ENCODE data around the gene GNB1.

DNA sequence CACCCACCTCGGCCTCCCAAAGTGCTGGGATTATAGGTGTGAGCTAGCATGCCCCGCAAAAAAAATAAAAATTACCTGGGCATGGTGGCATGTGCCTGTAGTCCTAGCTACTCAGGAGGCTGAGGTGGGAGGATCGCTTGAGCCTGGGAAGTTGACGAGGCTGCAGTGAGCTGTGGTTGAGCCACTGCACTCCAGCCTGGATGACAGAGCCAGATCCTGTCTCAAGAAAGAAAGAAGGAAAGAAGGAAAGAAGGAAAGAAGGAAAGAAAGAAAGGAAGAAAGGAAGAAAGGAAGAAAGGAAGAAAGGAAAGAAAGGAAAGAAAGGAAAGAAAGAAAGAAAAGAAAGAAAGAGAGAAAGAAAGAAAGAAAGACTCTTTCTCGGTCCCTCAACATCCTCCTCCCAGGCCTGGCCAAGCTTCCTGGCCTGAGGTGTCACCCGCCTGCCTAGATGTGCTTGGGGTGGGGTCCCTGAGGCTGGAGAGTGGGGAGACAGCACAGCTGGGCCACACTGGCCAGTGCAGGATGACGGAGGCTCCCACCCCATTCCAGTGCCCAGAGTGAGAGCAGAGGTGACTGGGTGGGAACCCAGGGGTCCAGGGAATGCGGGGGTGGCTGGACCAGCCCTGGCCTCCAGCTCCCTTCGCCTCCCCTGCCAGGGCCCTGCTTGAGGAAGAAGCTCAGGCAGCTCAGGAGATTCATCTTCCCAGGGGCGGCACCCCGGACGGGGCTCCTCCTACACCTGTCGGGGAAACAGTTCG lies 10.2 kb upstream of the GNB1 start:
- no peak for TF ChIP-seq GABPA (IDR thresholded peaks at IDR 0.05; ENCODE audit: low read depth)
- no peak for TF ChIP-seq JUND (IDR thresholded peaks at IDR 0.05)
- TF ChIP-seq, protein P1, sequence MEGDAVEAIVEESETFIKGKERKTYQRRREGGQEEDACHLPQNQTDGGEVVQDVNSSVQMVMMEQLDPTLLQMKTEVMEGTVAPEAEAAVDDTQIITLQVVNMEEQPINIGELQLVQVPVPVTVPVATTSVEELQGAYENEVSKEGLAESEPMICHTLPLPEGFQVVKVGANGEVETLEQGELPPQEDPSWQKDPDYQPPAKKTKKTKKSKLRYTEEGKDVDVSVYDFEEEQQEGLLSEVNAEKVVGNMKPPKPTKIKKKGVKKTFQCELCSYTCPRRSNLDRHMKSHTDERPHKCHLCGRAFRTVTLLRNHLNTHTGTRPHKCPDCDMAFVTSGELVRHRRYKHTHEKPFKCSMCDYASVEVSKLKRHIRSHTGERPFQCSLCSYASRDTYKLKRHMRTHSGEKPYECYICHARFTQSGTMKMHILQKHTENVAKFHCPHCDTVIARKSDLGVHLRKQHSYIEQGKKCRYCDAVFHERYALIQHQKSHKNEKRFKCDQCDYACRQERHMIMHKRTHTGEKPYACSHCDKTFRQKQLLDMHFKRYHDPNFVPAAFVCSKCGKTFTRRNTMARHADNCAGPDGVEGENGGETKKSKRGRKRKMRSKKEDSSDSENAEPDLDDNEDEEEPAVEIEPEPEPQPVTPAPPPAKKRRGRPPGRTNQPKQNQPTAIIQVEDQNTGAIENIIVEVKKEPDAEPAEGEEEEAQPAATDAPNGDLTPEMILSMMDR (IDR thresholded peaks at IDR 0.05) = no peak
- TF ChIP-seq TCF12 (IDR thresholded peaks at IDR 0.05) = no peak
- TF ChIP-seq POLR2AphosphoS5 (IDR thresholded peaks at IDR 0.05; ENCODE audit: low read depth, low read length) = no peak
- TF ChIP-seq RFX5 (IDR thresholded peaks at IDR 0.05; ENCODE audit: low read length) = no peak
- TF ChIP-seq, protein P2, sequence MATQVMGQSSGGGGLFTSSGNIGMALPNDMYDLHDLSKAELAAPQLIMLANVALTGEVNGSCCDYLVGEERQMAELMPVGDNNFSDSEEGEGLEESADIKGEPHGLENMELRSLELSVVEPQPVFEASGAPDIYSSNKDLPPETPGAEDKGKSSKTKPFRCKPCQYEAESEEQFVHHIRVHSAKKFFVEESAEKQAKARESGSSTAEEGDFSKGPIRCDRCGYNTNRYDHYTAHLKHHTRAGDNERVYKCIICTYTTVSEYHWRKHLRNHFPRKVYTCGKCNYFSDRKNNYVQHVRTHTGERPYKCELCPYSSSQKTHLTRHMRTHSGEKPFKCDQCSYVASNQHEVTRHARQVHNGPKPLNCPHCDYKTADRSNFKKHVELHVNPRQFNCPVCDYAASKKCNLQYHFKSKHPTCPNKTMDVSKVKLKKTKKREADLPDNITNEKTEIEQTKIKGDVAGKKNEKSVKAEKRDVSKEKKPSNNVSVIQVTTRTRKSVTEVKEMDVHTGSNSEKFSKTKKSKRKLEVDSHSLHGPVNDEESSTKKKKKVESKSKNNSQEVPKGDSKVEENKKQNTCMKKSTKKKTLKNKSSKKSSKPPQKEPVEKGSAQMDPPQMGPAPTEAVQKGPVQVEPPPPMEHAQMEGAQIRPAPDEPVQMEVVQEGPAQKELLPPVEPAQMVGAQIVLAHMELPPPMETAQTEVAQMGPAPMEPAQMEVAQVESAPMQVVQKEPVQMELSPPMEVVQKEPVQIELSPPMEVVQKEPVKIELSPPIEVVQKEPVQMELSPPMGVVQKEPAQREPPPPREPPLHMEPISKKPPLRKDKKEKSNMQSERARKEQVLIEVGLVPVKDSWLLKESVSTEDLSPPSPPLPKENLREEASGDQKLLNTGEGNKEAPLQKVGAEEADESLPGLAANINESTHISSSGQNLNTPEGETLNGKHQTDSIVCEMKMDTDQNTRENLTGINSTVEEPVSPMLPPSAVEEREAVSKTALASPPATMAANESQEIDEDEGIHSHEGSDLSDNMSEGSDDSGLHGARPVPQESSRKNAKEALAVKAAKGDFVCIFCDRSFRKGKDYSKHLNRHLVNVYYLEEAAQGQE (IDR thresholded peaks at IDR 0.05; ENCODE audit: low read depth, low read length) = no peak
- TF ChIP-seq MXI1 (IDR thresholded peaks at IDR 0.05; ENCODE audit: low read depth, low read length) = no peak
